ENCODE data around the gene CNDP2.
"Not testable (repeated sequence)": the region's sequence is repeated elsewhere in the genome, so short reads cannot be mapped to it uniquely, and the experiment has no call there.

Gene CNDP2

DNA sequence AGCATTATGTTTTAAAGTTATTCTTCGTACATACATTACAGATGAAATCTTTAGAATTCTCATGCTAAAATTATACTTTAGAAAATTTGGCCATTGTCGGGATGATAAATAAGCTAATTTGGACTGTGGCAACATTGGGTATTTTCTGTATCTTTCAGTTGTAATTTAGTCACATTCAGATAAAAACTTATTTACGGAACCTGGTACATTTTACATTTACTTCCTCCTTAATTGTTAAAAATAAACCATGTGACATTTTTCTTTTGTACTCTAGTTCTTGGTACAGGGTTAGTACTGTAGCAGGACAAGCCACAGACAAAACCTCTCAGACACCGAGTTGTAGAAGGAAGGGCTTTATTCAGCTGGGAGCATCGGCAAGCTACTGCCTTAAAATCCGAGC, 4.2 kb downstream of the CNDP2 start:
- no peak for DNase-seq (ENCODE audit: low read depth, low spot score)

DNA sequence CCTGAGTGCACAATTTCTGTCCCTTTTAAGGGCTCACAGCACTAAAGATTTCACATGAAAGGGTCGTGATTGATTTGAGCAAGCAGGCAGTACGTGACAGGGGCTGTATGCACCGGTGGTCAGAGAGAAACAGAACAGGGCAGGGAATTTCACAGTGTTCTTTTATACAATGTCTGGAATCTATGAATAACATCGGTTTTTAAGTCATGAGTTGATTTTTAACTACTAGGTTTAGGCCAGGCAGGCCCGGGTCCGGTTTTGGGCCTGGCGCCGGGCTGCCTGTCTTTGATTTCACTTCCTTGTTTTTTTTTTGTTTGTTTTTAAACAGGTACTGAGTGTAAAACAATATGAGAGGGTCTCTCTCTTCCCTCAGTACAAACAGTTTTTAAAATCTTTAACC, 4.6 kb downstream of the CNDP2 start:
- not testable (repeated sequence) for DNase-seq (ENCODE audit: low read depth, low spot score)

DNA sequence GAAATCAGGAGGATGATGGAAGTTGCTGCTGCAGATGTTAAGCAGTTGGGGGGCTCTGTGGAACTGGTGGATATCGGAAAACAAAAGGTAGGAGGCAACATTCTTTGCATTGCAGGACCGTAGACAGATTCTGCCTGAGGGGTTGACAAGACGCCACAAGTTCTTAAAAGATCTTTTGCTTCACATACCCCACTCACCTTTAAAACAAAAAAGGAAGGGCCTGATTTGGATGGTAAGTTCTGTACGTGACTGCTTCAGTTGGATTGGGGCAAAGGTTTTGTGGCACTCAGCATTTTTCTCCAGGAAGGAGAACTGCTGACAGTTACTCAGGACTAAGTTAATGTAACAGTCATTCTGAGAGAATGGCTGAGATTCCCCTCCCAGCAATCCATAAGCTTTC, 5.2 kb downstream of the CNDP2 start:
- no peak for DNase-seq (ENCODE audit: low read depth, low spot score)

DNA sequence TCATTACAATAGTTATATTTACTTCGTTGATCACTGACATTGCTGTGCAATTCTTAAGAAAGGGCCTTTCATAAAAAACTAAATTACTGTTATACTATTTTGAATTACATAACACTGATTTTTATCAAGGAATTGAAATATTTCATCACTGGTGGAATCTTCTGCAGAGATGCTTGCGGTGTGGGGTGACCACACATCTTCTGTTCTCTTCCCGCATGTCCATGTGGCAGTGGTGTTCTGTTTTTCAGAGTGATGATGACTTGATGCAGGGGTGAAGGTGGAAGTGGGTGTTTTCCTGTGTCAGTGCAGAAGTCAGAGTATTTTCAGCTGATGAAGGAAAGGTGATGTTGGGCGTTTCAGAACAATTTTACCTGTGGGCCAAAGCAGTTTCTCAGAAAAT, 7.0 kb downstream of the CNDP2 start:
- no peak for DNase-seq (ENCODE audit: low read depth, low spot score)

DNA sequence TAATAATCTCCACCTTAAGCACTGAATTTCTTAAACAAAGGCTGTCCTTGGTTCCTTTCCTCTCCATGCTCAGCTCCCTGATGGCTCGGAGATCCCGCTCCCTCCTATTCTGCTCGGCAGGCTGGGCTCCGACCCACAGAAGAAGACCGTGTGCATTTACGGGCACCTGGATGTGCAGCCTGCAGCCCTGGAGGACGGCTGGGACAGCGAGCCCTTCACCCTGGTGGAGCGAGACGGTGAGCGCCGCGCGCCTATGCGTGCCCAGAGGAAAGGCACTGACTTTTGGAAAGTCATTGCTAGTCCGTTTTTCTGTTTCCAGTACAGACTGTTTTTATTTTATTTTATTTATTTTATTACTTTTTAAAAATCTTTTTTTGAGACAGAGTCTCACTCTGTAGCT, 9.6 kb downstream of the CNDP2 start:
- DNase-seq (ENCODE audit: low read depth, low spot score) = no peak

DNA sequence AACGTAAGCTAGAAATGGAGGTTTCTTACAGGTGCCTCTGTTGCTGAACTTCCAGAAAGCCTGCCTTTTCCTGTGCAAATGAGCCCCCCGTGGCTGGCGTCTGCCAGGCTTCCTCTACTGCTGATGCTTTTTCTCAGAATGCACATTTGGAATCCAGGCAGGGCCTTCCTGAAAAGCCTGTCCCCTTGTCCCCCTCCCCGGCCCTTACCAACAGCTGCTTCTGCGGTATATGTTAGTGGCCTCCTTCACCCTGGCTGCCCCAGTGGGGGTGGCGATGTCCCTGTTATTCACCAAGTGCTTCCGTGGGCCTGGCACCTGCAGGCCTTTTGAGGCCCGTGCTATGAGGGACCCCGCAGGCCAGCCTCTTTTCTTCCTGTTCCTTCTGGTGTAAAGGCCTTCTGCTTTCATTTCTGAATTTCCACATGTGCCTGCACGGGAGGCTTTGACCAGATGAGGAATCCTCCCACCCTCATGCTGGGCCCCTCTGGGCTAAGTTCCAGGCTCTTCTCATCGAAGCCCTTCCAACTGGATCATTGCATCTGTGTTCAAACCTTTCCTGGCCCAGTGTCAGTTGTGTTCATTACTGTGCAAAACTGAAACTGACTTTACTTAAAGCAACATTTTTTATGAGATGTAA, 10.4 kb downstream of the CNDP2 start:
- DNase-seq (ENCODE audit: low read depth, low spot score) = no peak

DNA sequence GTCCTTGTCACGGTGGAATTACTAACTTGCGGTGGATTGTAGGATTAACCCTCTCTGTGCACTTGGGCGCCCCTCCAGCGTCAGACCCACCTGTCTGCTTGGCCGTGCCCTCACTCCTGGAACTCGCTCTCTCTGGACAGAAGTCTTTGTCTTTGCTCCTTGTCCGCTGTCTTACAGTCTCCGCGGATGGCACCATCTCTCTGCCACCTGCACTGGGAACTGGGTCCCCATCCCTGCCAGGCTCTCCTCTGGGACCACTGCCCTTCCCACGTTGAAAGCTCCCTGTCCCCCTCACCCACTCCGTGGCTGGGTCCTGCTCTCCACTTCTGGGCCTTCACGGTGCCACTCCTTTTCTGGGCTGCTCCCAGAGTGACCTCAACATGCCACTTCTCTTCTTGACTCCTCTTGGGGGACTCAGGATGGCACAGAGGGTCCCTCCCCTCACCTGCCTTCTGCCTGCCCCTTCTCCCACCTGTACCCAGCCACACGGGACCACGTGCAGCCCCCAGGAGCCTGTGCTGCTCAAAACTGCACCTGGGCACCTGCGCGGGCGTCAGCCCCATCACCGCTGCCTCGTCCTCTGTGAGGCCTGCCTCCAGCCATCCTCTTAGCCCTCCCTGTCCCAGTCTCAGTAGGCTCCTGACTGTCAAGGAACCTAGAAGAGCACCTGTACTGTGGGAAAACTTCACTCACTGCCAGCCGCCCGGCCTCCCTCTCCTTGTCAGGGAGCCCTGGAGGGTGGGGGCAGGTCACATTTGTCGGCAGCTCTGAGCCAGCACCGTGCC, 11.1 kb downstream of the CNDP2 start:
- no peak for DNase-seq (ENCODE audit: low read depth, low spot score)

DNA sequence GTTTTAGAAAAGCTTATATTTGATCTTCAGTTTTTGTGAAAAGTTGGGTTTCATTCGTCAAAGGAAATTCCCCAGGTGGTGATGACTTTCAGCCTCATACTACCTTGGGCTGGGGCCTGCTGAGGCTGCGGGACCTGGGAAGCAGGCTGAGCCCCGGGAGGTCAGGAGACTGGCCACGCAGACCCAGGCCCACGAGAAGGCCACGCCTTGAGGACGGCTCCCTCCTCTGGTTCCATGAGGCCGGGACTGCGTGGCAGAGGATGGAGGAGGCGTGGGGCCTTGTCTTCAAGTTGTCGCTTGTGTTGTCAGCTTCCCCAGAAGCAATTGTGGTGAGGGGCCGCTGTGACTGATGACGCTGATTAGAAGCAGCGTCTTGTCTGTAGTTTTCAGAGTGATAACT, 11.8 kb downstream of the CNDP2 start:
- no peak for DNase-seq (ENCODE audit: low read depth, low spot score)

DNA sequence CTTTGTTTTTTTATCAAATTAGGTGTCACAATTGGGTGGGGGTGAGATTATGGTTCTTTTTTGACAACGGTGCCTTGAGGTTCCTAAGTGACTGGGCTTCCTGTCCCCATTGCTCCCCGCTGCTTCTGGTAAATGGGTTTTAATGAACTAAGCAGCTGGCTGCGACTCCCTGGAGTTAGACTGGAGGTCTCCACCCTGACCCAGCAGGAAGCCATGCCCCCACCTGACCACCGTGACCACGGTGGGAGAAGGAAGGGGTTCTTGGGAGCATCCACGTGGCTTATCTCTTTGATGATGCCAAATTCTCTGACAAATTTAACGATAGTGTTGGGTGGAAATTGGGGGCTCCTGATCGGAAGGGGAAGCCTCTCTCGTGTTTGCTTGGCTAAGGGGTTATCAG, 12.2 kb downstream of the CNDP2 start:
- no peak for DNase-seq (ENCODE audit: low read depth, low spot score)

DNA sequence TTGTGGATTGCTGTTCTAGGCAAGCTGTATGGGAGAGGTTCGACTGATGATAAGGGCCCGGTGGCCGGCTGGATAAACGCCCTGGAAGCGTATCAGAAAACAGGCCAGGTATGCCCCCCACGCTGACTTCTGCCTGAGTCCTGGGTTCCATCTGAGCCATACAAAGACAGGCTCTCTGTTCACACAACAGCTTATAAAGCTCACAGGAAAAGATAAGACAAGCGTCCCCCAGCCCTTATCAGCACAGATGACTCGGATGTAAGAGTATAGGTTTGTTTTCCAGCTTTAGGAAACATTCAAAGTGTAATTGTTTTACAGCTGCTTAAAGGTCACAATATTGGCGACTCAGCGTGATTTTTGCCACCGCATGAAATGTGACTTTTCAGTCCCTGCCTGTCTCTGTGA, 12.7 kb downstream of the CNDP2 start:
- no peak for DNase-seq (ENCODE audit: low read depth, low spot score)

DNA sequence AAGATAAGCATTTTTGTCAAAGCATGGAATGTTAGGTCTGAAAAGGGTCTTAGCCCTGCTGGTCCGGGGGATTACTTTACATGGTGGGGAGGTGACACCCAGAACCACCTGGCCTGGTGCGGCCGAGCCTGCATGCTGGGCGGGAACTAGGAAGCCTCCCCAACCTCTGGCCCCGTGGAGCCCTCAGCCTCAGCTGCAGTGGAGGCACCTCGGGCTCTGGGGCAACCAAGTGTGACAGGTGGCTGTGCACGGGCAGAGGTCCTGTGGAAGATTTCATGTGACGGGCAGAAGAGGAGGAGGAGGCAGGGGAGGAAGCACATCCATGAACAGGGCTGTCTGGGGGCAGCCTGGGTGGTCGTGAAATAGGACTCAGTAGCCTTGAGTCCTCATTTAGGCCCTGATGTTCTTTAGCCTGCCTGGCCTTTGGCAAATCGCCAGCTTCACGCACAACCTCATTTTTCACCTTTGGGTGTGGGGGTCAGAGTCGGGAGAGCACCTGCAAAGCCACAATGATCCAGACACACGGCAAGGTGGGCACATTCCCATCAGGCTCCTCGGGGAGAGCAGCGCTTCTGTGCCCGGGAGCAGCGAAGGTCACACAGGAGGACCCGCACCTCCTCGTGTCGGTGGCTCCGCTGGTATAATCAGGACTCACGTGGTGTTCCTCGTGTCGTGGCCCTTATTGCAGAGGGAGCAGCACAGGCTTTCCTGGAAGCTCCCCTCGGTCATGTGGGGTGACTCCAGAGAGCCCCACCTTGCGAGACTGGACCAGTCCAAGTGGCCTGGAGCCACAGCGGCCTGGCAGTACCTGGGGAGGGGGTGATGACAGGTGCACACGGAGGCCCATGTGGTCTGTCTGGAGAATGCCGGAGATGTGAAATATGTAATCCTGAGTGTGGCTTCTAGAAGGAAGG, 13.9 kb downstream of the CNDP2 start:
- DNase-seq (ENCODE audit: low read depth, low spot score) = no peak

DNA sequence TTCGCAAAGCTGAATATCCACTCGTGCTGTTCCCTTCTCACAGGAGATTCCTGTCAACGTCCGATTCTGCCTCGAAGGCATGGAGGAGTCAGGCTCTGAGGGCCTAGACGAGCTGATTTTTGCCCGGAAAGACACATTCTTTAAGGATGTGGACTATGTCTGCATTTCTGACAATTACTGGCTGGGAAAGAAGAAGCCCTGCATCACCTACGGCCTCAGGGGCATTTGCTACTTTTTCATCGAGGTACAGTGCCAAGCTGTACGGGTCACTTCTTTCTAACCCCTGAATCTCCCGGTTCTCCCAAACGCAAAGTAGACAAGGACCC, 14.6 kb downstream of the CNDP2 start:
- no peak for DNase-seq (ENCODE audit: low read depth, low spot score)

DNA sequence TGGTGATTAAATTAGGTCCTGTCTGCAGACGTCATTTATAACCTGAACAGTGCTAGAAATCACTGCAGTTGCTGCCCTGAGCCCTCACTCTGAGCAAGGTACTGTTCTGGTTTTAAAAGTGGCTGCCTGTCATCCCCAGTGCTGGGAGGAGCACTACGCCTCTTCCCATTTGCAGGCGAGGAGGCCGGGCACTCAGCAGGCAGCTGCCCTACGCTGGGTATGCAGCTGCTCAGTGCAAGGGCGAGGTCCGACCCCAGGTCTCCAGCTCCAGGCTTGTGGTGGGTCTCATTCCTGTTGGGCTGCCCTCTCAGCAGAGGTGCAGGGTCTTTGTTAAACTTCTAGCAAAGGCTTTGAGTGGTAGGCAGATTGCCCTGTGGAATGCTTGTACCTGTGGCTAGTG, 15.7 kb downstream of the CNDP2 start:
- DNase-seq (ENCODE audit: low read depth, low spot score) = no peak

DNA sequence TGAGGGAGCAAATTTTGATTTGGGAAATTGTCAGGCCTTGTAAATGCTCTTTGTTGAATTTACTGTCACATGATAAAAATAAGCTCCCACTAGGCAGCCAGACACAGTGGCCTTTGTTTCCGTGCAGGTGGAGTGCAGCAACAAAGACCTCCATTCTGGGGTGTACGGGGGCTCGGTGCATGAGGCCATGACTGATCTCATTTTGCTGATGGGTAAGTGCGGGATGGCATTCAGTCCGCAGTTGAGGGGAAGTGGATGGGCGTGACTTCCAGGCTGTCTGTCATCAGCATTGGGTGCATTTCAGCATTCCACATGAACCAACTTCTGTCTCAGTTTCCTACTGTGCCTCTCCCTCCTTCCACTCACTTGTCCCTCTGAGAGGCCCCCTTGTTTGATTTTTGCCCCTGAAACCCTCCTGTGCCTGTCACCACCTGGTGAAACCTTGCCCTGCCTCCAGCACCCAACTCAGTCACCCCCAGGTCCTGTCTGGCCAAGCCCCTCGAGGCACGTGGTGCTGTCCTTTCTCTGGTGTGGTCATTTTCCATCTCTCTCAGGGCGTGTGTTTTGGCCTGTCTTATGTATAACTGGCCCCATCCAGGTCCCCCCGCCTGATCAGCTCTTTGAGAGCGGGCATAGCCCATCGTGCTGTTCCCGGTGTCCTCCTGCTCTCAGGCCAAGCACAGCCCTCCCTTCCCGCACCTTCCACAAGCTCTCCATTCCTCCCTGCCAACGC, 16.3 kb downstream of the CNDP2 start:
- no peak for DNase-seq (ENCODE audit: low read depth, low spot score)

DNA sequence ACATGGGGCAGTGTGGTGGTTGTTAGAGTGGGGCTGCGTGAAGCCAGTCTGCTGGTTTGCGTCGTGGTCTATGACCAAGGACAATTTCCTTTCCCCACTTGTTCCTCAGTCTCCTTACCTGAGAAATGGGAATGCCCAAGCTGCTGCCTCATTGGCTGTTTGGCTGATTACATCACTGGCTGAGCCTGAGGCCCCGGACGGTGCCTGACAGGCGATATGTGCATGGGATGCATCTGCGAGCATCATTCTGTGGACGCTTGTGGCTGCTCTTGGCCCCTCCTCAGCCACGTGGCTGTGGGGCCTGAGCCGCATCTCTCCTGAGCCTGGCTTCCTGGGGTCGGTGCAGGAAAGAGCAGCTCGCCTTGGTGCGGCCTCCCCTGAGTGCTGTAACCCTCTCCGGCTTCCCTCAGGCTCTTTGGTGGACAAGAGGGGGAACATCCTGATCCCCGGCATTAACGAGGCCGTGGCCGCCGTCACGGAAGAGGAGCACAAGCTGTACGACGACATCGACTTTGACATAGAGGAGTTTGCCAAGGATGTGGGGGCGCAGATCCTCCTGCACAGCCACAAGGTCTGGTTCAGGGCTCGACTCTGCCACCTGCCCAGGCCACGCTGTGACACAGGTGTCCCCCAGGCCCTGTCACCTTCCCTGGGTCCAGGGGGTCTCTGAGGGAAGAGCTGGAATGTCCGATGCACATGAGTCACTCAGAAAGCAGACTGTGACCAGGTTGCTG, 17.2 kb downstream of the CNDP2 start:
- DNase-seq (ENCODE audit: low read depth, low spot score) = no peak

DNA sequence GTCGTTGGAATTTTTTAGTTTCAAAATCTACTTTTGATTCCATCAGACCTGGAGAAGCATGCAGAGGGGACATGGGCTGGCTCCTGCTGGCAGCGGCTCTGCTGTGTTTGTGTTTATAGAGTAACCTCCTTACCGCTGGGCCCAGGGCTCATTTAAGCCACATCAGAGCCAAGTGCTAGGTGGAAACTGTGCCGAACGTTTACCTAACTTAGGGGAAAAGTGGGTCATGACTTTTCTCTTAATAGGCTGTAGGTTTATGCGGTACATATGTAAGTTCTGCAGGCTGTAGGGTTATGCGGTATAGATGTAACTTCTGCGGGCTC, 17.7 kb downstream of the CNDP2 start:
- no peak for DNase-seq (ENCODE audit: low read depth, low spot score)

DNA sequence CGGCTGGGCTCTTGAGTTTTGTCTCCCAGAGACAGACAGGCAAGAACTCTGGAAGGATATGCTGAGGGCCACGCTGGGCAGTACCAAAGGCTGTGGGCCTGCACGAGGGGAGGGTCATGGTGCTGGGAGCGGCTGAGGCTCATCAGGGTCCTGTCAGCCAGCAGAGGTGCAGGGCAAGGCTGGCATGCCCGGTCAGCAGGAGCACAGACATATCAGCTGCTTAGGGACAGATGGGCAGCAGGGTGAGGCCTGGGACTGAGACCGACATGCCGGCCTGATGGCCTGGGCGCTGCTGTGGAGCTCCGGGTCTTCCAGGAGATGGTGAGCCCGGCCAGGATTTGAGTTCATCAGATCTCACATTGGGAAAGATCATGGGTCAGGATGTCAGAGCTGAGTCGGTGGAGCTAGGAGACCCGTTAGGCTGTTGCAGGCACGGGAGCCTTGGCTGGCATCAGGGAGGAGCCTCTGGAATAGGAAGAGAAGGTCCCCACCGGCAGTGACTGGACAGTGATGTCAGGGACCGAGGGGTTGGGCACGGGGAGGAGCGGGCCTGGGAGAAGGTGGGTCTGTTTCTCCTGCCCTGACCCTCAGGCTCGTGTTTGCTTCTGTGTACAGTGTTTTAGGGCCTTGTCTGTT, 18.8 kb downstream of the CNDP2 start:
- no peak for DNase-seq (ENCODE audit: low read depth, low spot score)

DNA sequence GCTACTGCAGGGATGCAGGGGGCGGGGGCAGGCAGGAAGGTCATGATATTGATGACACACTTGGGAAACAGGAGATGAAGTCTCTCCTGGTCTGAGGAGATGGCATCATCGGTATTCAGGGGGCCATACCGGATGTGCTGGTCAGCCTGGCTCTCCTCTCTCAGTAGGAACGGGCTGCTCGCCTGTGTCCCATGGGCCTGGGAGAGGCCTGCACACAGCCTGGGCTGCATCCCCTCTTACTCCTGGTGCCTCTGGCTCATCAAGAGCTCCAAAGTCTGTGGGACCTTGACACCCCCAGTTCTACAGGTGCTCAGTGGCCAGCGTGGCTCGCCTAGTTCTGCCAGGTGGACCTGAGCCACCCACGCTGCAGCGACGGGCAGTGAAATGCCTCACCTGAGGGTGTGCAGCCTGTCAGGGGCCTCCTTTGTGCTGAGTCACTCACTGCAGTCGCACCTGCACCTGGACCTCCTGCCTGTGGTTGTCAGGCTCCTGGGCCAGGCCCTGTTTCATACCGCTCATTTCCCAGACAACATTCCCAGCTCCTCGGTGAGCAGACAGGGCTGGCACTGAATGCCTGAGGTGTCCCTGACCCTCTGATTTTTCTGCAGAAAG, 19.6 kb downstream of the CNDP2 start:
- no peak for DNase-seq (ENCODE audit: low read depth, low spot score)

DNA sequence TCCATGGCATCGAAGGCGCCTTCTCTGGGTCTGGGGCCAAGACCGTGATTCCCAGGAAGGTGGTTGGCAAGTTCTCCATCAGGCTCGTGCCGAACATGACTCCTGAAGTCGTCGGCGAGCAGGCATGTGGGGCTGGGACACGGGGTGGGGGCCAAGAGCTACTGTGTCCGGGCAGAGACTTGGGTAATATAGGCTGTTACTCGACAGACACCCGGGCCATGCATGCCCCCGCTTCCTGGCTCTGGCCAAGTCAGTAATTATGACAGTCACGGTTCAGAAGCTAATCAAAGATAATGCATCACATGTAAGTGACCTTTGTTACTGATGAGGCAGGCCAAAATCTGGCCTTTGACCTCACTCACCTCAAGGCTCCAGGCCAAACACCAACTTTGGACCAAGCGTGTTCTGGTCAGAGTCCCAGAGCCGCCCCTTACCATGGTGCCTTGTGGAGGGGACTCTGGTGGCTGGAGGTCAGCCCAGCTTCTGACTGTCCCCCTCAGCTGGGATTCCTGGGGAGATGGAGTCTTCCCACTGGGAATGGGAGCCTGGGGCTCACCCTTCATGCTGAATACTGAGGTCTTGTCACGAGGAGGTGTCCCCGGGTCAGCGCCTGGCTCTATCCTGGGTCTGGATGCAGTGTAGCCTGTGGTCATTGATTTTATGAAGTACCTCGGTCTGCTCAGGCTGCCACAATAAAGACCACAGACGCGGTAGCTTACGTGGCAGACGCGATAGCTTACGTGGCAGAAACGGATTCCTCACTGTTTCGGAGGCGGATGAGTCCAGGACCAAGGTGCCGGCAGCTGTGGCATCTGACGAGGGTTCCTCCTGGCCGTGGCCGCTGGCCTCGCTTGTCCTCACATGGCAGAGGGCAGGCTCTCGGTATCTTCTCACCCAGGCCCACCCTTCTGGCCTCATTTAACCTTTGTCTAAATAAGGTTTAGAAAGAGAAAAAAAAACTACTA, 20.4 kb downstream of the CNDP2 start:
- no peak for DNase-seq (ENCODE audit: low read depth, low spot score)

All from activated CD4-positive, CD25-positive, alpha-beta regulatory T cell treated with anti-CD3 and anti-CD28 coated beads, Interleukin-2, amount 50 U/mL, for 16 hours (primary cell).